Kidney capillary endothelial cell (primary cell): ENCODE measurements around the gene PLCB4.
A peak's percentile ranks its signal among the peaks of the same experiment; 100 is the strongest.
"Not testable (repeated sequence)": the region's sequence is repeated elsewhere in the genome, so short reads cannot be mapped to it uniquely, and the experiment has no call there.

Source experiments
- DNase-seq: peaks from one replicate; pipeline ENCODE4 v3.0.0-alpha.2; 2018; ENCODE audit warnings: low spot score

The PLCB4 gene

DNA sequence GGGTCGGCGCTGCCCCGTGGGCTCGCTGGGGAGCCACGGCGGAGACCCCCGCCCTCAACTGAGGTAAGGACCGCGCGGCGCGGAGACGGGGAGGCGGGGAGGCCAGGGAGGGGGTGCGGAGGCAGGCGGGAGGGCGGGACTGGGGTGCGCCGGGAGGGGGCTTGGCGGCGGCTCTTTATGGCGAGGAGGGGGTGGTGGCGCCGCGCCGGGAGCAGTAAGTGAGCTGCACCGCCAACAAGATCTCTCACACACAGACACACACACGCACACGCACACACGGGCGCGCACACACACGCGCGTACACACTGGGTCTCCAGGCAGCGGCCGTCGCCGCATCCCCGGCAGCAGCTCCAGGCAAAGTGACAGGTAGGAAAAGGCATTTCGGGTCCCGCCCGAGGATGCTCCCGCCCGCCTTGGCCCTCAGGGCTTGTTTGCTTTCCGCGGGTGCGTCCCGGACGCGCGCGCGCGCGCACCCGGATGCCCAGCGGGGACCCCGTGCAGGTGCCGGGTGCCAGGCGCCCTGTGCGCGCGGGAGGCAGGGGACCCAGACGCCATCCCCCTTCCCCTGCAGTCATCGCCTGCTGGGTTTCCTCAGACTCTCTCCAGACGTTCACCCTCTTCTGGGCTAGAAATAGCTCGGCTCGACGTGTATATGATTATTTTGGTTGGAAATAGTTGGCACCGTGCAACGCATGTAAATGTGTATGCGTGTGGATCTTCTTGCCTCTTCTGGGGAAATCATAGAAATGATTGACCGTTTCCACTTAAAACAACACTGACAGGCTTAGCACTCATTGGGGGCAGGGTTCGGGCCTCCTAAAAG is at the start of gene PLCB4:
TSS of gene PLCB4 (plus strand) at position 247 of the 823 bp plus-strand sequence. CDS start 238,728 bp downstream, outside the sequence.
- DNase-seq, result no peak

DNA sequence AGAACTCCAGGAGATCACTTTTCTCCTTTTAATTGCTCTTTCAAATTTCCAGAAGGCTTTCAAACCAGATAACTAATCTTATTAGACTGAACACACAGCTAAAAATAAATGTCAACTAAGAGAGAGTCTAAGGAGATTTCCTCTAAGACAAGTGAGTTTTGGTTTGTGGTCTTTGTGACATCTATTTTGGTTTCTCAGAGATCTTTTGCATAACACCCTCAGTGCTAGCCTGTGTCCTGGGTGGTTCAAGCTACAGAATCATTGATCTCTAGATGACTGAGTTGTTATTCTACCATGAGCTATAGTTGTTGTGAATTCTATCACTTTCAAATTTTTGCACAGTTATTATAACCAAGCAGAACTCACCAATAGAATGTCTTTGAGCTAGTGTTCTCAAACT is 49.1 kb upstream of the PLCB4 start:
- no peak for DNase-seq

DNA sequence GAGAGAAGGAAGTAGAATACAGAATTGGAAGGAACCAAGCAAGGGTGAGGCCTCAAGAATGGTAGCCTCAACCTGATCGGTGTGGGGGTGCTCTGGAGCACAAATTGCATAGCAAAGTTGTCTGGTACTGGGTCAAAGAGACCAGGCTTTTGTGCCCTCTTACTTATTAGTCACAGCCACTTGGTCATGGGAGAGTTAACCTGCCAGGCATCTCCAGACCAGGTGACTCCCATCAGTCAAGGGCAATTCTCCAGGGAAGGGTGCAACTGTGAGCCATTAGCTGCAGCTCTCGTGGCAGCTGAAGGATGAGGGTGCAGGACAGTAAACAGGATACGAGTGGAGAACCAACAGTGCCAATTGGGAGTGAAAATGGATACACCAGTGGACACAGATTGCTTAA is 47.7 kb upstream of the PLCB4 start:
- no peak for DNase-seq

DNA sequence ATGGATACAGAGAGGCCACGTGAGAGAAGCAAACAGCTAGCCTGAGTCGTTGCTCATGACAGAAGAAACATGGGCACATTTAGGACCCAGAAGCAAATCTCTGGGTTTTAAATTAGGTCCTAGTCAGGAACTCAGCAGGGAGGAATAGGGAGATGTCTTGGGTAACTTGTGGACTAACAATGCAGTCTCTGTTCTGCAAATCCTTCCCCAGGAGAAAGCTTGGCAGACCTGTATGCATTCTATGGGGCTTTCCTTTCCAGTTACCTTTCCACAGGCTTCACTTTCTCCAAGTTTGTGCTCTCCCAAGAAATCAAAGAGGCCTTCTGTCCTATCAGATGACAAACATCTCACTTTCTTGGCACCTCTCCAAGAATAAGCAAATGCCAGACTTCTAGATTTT is 47.2 kb upstream of the PLCB4 start:
- DNase-seq, result no peak

GRCh38 chr20:9022376-9022775 is 46.5 kb upstream of the PLCB4 start:
- DNase-seq, result no peak

- DNase-seq, result no peak
Observed at GRCh38 chr20:9024606-9025005, 44.3 kb upstream of the PLCB4 start.

GRCh38 chr20:9025011-9025410 is 43.9 kb upstream of the PLCB4 start:
- DNase-seq, result no peak

DNA sequence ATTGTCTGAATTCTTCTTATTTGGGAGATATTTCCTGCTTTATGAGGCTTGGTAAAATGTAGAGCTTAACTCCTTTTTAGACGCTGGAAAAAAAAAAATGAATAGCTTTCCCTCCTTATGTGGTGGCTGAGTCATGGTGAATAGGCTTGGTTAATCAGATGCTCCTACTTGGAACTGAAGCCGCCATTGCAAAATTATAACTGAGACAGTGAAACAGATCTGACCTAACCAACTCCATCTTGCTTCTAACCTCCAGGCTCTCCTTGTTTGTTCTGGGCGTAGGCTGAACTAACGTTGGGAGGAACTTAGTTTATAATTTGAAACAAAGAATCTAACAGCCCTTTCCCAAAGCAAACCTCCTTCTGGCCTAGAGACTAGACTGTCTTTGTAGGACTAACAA is 43.2 kb upstream of the PLCB4 start:
- DNase-seq, result peak; percentile 3

DNA sequence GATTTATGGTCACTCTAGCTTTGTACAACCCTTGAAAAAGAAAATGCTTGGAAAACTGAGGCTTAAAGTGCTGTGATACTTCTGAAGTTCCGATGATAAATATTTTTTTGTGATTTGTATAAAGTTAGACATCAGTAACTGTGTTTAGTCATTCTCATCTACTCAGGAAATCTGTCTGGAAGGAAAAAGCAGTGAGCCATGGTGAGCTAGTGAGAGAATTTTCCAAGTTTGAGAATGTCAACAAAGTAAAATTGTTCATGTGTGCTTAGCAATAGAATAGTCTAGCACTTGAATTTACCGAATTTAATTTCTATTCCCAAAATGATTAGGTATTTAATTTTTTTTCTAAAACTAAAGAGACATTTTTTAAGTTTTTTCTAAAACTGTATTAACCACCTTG is 41.3 kb upstream of the PLCB4 start:
- DNase-seq, result no peak

DNA sequence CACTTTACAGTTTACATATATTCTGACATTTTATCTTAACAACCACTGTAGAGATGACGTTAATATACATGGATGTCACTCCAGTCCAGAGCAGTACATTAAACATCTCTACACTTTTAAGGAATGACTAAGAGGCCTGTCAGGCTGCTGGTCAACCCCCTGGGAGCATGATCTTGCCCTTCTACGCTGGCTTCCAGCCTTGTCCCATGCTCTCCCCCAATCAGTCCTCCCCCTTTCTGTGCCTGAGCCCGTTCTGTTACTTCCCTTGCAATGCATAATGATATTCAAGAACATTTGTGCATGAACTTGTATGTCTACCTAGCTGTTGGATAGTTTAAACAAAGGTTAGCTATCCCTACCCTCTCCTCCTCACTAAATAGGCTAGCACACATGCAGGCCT is 40.5 kb upstream of the PLCB4 start:
- DNase-seq, result no peak

- DNase-seq, result no peak
Observed at GRCh38 chr20:9031991-9032390, 36.9 kb upstream of the PLCB4 start.

DNA sequence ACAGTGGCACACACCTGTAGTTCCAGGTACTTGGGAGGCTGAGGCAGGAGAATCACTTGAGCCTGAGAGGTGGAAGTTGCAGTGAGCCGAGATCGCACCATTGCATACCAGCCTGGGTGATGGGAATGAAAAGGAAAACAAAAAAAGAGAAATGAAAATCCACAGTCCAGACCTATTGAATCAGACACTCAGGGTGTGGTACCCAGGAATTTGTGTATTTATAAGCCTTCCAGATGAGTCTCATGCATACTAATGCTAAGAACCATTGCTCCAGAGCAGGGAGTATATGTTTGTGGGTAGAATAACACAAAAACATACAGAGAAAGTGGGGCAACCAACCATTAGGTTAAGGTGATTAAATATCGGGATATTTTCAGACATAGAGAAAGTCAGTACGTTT is 36.1 kb upstream of the PLCB4 start:
- no peak for DNase-seq

DNA sequence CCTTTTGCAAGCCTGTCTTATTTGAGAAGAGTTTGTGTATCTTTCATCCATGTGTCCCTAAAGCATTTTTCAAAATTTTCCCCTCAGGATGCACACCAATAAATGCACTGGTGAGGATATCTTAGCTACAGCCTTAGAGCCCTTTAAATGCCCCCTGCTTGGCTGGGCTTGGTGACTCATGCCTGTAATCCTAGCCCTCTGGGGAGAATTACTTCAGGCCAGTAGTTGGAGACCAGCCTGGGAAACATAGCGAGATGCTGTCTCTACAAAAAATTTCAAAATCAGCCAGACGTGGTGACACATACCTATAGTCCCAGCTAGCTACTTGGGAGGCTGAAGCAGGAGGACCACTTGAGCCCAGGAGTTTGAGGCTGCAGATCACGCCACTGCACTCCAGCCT is 33.8 kb upstream of the PLCB4 start:
- no peak for DNase-seq

DNA sequence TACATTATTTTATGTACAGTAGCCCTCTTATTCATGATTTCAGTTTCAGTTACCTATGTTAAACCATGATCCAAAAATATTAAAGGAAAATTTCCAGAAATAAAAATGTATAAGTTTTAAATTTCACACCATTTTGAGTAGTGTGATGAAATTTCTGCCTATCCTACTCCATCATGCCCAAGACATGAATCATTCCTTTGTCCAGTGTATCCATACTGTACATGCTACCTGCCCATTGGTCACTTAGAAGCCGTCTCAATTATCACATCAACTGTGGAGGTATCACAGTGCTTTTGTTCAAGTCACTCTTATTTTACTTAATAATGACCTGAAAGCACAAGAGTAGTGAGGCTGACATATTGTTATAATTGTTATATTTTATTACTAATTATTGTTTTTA is 32.3 kb upstream of the PLCB4 start:
- no peak for DNase-seq

- DNase-seq, result no peak
Observed at GRCh38 chr20:9038791-9039535, 29.9 kb upstream of the PLCB4 start.

- no peak for DNase-seq
Observed at GRCh38 chr20:9040863-9041524, 27.9 kb upstream of the PLCB4 start.

DNA sequence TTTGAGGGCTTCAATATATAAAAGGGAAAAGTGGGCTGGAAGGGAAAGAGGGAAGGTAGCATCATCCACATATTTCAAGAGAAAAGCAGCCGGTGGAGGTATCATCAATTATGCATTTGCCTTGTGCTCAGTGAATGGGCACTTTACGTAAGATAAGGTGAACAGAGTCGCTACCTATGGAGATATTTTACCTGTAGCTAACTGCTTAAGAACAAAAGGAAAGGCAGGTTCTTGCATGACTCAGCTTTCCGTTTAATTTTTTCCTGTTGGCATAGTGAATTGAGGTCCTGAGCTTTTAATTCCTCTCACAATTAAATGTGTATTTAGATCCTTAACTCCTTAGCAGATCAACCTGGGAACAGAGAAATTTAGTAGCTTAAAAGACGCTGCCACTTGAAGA is 25.5 kb upstream of the PLCB4 start:
- DNase-seq, result no peak

DNA sequence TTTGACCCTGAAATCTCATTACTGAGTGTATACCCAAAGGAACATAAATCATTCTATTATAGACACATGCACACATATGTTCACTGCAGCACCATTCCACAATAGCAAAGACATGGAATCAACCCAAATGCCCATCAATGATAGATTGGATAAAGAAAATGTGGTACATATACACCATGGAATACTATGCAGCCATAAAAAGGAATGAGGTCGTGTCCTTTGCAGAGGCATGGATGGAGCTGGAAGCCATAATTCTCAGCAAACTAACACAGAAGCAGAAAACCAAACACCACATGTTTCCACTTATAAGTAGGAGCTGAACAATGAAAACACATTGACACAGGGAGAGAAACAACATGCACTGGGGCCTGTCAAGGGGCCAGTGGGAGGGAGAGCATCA is 21.0 kb upstream of the PLCB4 start:
- not testable (repeated sequence) for DNase-seq

DNA sequence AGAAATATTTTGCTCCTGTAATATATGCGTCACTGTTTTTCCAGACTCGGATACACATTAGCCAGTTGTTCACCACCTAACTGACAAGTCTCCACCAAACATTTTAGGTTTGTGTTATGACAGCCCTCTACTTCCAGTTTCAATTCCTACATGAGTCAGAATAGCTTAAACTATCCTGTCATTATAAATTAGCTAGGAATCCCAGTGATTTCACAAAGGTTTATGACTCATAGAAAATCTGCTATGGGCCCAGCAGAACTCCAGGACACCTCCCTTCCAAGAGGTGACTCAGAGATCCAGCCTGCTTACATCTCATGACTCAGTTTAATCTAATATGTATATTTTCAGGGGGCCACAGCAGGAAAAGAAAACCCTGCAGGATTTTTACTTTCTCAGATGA is 17.4 kb upstream of the PLCB4 start:
- DNase-seq, result peak; percentile 97

DNA sequence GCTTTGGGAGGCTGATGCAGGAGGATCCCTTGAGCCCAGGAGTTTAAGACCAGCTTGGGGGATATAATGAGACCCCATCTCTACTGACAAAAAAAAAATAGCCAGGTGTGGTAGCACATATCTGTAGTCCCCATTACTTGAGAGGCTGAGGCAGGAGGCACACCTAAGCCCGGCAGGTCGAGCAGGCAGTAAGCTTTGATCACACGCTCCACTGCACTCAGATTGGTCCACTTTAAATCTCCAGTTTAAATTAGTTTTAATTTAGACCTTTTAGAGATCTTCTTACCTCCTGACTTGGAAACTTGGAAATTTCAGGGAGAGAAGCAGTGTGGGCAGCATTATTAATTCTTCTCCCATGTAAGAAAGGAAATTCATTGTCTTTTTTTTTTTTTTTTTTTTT is 16.8 kb upstream of the PLCB4 start:
- DNase-seq, result no peak

DNA sequence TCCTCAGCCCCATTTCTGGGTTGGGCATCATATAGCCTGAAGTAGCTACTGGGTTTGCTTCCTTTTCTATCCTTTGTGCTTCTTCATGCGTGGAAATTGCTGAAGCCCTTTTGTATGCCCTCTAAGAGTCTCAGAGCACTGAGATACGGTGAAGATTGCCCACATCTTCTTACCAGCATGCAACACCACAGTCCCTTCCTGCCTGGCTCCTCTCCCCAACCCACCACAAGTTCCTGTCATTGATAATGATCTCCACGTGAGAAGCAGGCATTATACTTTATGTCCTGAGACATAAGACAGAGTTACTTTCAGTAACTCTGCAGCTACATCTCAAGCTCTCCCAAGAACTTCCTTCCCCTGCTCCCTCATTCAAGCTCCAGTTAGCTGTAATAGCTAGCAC is 15.8 kb upstream of the PLCB4 start:
- DNase-seq, result no peak

GRCh38 chr20:9054176-9054575 is 14.7 kb upstream of the PLCB4 start:
- DNase-seq, result no peak

DNA sequence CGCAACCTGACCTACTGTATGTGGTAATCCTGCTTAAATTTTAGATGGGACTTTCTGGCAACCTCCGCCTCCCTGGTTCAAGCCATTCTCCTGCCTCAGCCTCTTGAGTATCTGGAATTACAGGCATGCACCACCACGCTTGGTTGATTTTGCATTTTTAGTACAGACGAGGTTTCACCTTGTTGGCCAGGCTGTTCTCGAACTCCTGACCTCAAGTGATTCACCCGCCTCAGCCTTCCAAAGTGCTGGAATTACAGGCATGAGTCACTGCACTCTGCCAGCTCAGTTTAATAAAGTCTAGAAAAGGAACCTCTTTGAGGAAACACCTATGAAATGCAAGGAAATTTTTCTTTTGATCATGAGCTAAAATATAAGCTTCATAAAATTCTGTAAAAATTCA is 9.0 kb upstream of the PLCB4 start:
- DNase-seq, result peak; percentile 30
